HG03108 (cell line): ENCODE measurements around the gene SCAMP1.
"Not testable (repeated sequence)": the region's sequence is repeated elsewhere in the genome, so short reads cannot be mapped to it uniquely, and the experiment has no call there.

ENCODE experiments used
- ATAC-seq: cut with Tn5 transposase; IDR thresholded peaks from one replicate; pipeline ENCODE4 v1.9.1; 2021; ENCODE audit warnings: moderate library complexity; ENCODE audit not compliant: unreplicated experiment

The SCAMP1 gene

GRCh38 chr5:78360924-78361630 lies 660 bp downstream of the SCAMP1 start:
- ATAC-seq = peak; percentile 33

GRCh38 chr5:78361631-78361993 lies 1.2 kb downstream of the SCAMP1 start:
- no peak for ATAC-seq

GRCh38 chr5:78362220-78362619 lies 1.8 kb downstream of the SCAMP1 start:
- no peak for ATAC-seq

- ATAC-seq = no peak
Measured at GRCh38 chr5:78364005-78364404, 3.6 kb downstream of the SCAMP1 start.

- ATAC-seq = no peak
Measured at GRCh38 chr5:78367318-78367991, 7.0 kb downstream of the SCAMP1 start.

- no peak for ATAC-seq
Measured at GRCh38 chr5:78369680-78370079, 9.3 kb downstream of the SCAMP1 start.

- no peak for ATAC-seq
Measured at GRCh38 chr5:78373231-78373630, 12.8 kb downstream of the SCAMP1 start.

GRCh38 chr5:78376315-78376714 lies 15.9 kb downstream of the SCAMP1 start:
- ATAC-seq = no peak

GRCh38 chr5:78377056-78377717 lies 16.8 kb downstream of the SCAMP1 start:
- no peak for ATAC-seq

- no peak for ATAC-seq
Measured at GRCh38 chr5:78377718-78378105, 17.3 kb downstream of the SCAMP1 start.

- no peak for ATAC-seq
Measured at GRCh38 chr5:78387468-78388153, 27.2 kb downstream of the SCAMP1 start.

GRCh38 chr5:78391357-78391756 lies 30.9 kb downstream of the SCAMP1 start:
- ATAC-seq = not testable (repeated sequence)

GRCh38 chr5:78397831-78398230 lies 37.4 kb downstream of the SCAMP1 start:
- no peak for ATAC-seq

GRCh38 chr5:78399116-78399515 lies 38.7 kb downstream of the SCAMP1 start:
- ATAC-seq = no peak

- no peak for ATAC-seq
Measured at GRCh38 chr5:78404682-78405293, 44.4 kb downstream of the SCAMP1 start.

- no peak for ATAC-seq
Measured at GRCh38 chr5:78405829-78406750, 45.7 kb downstream of the SCAMP1 start.

- no peak for ATAC-seq
Measured at GRCh38 chr5:78407458-78407857, 47.0 kb downstream of the SCAMP1 start.

GRCh38 chr5:78411586-78411985 lies 51.2 kb downstream of the SCAMP1 start:
- ATAC-seq = no peak

- no peak for ATAC-seq
Measured at GRCh38 chr5:78416677-78417425, 56.4 kb downstream of the SCAMP1 start.
